Nephron progenitor cell (in vitro differentiated cells): ENCODE data around the gene HMGCS1.

Source experiments
- DNase-seq: peaks from one replicate; pipeline ENCODE4 v3.0.0; 2021
- H3K27ac Mint-ChIP-seq: 2 replicates; pipeline ENCODE4 v1.8.0; 2021; ENCODE audit warnings: mild to moderate bottlenecking, moderate library complexity, mixed read lengths
- H3K27me3 Mint-ChIP-seq: 2 replicates; pipeline ENCODE4 v1.8.0; 2021; ENCODE audit warnings: mild to moderate bottlenecking, low read depth, mixed read lengths; ENCODE audit not compliant: poor library complexity
- H3K36me3 Mint-ChIP-seq: 2 replicates; pipeline ENCODE4 v1.8.0; 2021; ENCODE audit warnings: low read depth, mixed read lengths
- H3K4me1 Mint-ChIP-seq: 2 replicates; pipeline ENCODE4 v1.8.0; 2021; ENCODE audit warnings: mixed read lengths
- H3K4me3 Mint-ChIP-seq: 2 replicates; pipeline ENCODE4 v1.8.0; 2021; ENCODE audit warnings: mild to moderate bottlenecking, moderate library complexity, mixed read lengths
- H3K9me3 Mint-ChIP-seq: 2 replicates; pipeline ENCODE4 v1.8.0; 2021; ENCODE audit warnings: mild to moderate bottlenecking, moderate library complexity, mixed read lengths
- CTCF ChIP-seq: fragments of 200-600 bp; sonication (generic); IDR thresholded peaks from 2 replicates; pipeline ENCODE4 v1.5.0; 2021; ENCODE audit warnings: antibody characterized with exemption

Gene HMGCS1

GRCh38 chr5:43315682-43316081 is 2.5 kb upstream of the HMGCS1 start:
- H3K27ac Mint-ChIP-seq: no peak overlapping the region
- peaks cover 5% of the 10 kb centered on the region for H3K27me3 Mint-ChIP-seq
- H3K9me3 Mint-ChIP-seq: peaks cover 41% of the 10 kb centered on the region
- no peak for DNase-seq
- no peak overlapping the region for H3K4me3 Mint-ChIP-seq
- peaks cover 39% of the 10 kb centered on the region for H3K4me1 Mint-ChIP-seq
- TF ChIP-seq CTCF: no peak
- H3K36me3 Mint-ChIP-seq: peaks cover 19% of the 10 kb centered on the region

- peaks cover 3% of the 10 kb centered on the region for H3K27me3 Mint-ChIP-seq
- no peak overlapping the region for H3K4me3 Mint-ChIP-seq
- no peak for TF ChIP-seq CTCF
- H3K9me3 Mint-ChIP-seq: peaks cover 41% of the 10 kb centered on the region
- H3K36me3 Mint-ChIP-seq: peaks cover 19% of the 10 kb centered on the region
- peaks cover 44% of the 10 kb centered on the region for H3K4me1 Mint-ChIP-seq
- no peak for DNase-seq
- H3K27ac Mint-ChIP-seq: peak overlapping the region; percentile 4
These were observed 2.1 kb upstream of the HMGCS1 start for GRCh38 chr5:43315263-43315662.

GRCh38 chr5:43314724-43315123 is 1.5 kb upstream of the HMGCS1 start:
- Mint-ChIP-seq H3K27ac (peak overlapping the region; percentile 99), H3K9me3 (peaks cover 41% of the 10 kb centered on the region), H3K36me3 (peaks cover 19% of the 10 kb centered on the region), H3K27me3 (peaks cover 3% of the 10 kb centered on the region), H3K4me1 (peaks cover 49% of the 10 kb centered on the region), H3K4me3 (no peak overlapping the region)
- no peak for DNase-seq
- no peak for TF ChIP-seq CTCF

- peak overlapping the region; percentile 99 for H3K27ac Mint-ChIP-seq
- peaks cover 3% of the 10 kb centered on the region for H3K27me3 Mint-ChIP-seq
- peaks cover 26% of the 10 kb centered on the region for H3K36me3 Mint-ChIP-seq
- peak overlapping the region; percentile 99 for H3K4me3 Mint-ChIP-seq
- no peak for TF ChIP-seq CTCF
- H3K4me1 Mint-ChIP-seq: peaks cover 57% of the 10 kb centered on the region
- DNase-seq: no peak
- H3K9me3 Mint-ChIP-seq: peaks cover 38% of the 10 kb centered on the region
These were observed 744 bp upstream of the HMGCS1 start for GRCh38 chr5:43313854-43314457.

GRCh38 chr5:43312699-43313034 is 545 bp downstream of the HMGCS1 start:
- peaks cover 37% of the 10 kb centered on the region for H3K36me3 Mint-ChIP-seq
- H3K4me3 Mint-ChIP-seq: peak overlapping the region; percentile 99
- TF ChIP-seq CTCF: no peak
- H3K27ac Mint-ChIP-seq: peak overlapping the region; percentile 99
- H3K9me3 Mint-ChIP-seq: peaks cover 34% of the 10 kb centered on the region
- H3K4me1 Mint-ChIP-seq: peaks cover 70% of the 10 kb centered on the region
- no peak for DNase-seq
- peaks cover 3% of the 10 kb centered on the region for H3K27me3 Mint-ChIP-seq

- DNase-seq: no peak
- H3K27me3 Mint-ChIP-seq: peaks cover 3% of the 10 kb centered on the region
- H3K4me1 Mint-ChIP-seq: peaks cover 73% of the 10 kb centered on the region
- TF ChIP-seq CTCF: no peak
- peak overlapping the region; percentile 99 for H3K27ac Mint-ChIP-seq
- H3K4me3 Mint-ChIP-seq: peak overlapping the region; percentile 99
- H3K36me3 Mint-ChIP-seq: peaks cover 37% of the 10 kb centered on the region
- peaks cover 29% of the 10 kb centered on the region for H3K9me3 Mint-ChIP-seq
These were observed 1.0 kb downstream of the HMGCS1 start for GRCh38 chr5:43312076-43312661.
